GM12892 (cell line): ENCODE data around the gene NOL4L.

Experiments
- DNase-seq: peaks from one replicate; pipeline ENCODE4 v3.0.0; 2011; ENCODE audit not compliant: insufficient read length
- FAIRE-seq: peaks from 2 replicates; lab custom pipeline; 2011; peaks lifted over from hg19 to GRCh38; lab: Jason Lieb, UNC
- POLR2A ChIP-seq: IDR thresholded peaks from 2 replicates; pipeline ENCODE4 v1.6.1; 2011; ENCODE audit warnings: low read depth, low read length, control low read depth
- POLR2AphosphoS5 ChIP-seq: IDR thresholded peaks from 2 replicates; pipeline ENCODE4 v1.6.1; 2011; ENCODE audit warnings: low read depth, low read length, control low read depth
- TAF1 ChIP-seq: IDR thresholded peaks from 2 replicates; pipeline ENCODE4 v1.6.1; 2011; ENCODE audit warnings: low read depth, mild to moderate bottlenecking, control low read depth, low read length, borderline replicate concordance

NOL4L gene

DNA sequence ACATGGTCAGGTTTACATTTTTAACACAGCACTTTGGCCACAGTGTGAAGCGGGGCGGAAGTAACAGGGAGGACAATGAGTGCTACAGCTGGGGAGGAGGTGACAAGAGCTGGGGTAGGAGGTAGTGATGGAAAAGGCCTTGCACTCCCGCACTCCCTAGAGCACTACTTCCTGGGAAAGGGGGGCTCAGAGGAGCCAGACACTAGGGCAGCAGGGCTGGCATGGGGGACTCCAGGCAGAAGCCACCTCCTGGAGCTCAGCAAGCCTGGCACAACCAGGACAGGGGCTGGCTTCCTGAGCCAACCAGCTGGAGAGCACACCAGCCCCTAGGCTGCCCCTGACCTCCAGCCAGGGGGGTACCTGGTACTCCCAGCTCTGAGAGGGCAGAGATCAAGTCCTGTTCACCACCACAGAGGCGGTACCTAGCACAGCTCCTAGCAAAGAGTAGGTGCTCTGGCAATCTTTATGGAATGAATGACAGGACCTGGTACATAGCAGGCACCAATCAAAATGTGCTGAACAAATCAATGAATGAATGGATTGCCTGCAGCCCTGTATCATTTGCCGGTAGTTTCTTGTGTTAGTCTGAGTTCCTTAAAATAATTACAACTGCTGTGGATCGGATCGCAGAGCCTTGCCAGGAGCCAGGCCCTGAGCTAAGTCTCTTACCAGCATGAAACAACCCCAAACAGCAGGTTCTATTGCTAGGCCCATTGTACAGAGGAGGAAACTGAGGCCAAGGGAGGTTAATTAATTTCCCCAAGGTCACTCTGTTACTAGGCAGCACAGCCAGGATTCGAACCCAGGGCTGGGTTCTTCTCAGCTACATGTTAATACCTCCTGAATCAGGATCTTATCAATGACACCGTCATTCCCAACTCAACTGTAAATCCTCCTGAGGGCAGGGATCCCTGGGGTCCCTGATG, 15.5 kb downstream of the NOL4L start:
- no peak for DNase-seq
- FAIRE-seq, result no peak
- no peak for TF ChIP-seq POLR2AphosphoS5
- TF ChIP-seq POLR2A, result no peak
- TF ChIP-seq TAF1, result no peak

GRCh38 chr20:32569018-32569379, 16.1 kb downstream of the NOL4L start:
- DNase-seq (no peak), FAIRE-seq (no peak)
- TF ChIP-seq TAF1, result no peak
- TF ChIP-seq POLR2AphosphoS5, result no peak
- no peak for TF ChIP-seq POLR2A

GRCh38 chr20:32567384-32568178, 17.6 kb downstream of the NOL4L start:
- DNase-seq (no peak), FAIRE-seq (no peak)
- TF ChIP-seq POLR2AphosphoS5 (no peak), POLR2A (no peak), TAF1 (no peak)

DNA sequence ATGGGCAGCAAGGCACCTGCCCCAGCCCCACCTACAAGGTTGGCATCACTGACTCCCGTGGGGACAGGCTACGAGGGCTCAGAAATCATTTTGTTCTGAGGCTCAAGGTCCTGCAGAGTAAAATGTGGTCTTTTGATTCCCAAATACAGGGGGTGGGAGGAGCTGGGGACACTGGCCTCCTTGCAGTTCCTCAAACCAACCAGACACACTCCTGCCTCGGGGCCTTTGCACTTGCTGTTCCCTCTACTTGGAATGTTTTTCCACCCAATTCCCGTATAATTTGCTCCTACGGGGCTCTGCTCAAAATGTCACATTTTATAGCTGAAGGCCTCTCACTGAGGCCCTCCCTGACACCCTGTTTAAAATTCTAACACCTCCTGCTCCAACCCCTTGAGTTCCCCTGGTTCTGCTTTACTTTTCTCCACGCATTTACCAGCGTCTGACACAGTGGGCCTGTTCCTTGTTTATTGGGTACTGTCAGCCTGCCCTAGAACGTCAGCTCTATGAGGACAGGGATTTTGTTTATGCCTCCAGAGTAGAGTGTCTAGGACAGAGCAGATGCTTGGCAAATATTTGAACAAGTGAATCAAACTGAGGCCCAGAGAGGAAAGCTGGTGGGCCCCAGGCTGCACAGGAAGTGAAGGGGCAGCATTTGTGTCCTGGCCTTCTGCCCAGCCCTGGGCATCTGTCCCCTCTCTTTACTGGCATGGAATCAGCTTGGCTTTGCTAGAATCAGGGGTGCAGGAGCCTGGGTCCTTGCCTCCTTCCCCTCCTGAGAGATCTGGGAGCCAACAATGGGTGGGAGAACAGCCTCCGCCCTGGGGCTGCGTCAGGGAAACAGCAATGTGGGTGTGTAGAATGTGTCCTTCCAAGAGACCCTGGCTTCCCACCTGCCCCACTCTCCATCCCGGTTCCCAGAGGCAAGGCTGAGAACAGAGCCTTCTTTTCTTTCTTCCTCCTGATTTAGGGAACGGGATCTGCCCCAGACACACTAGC, 18.5 kb downstream of the NOL4L start:
- FAIRE-seq, result no peak
- DNase-seq, result no peak
- TF ChIP-seq POLR2AphosphoS5 (no peak), POLR2A (no peak), TAF1 (no peak)

DNA sequence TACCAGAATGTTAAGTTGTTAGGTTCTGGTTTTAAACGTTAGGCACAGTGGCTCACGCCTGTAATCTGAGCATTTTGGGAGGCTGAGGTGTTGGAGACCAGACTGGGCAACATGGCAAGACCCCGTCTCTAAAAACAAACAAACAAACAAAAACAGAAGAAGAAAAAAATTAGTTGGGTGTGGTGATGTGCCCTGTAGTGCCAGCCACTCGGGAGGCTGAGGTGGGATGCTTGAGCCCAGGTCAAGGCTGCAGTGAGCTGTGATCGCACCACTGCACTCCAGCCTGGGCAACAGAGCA, 19.4 kb downstream of the NOL4L start:
- TF ChIP-seq TAF1 (no peak), POLR2A (no peak), POLR2AphosphoS5 (no peak)
- DNase-seq (no peak), FAIRE-seq (no peak)

- DNase-seq, result no peak
- FAIRE-seq, result no peak
- TF ChIP-seq POLR2A (no peak), TAF1 (no peak), POLR2AphosphoS5 (no peak)
Measured at GRCh38 chr20:32564921-32565734, 20.0 kb downstream of the NOL4L start.

DNA sequence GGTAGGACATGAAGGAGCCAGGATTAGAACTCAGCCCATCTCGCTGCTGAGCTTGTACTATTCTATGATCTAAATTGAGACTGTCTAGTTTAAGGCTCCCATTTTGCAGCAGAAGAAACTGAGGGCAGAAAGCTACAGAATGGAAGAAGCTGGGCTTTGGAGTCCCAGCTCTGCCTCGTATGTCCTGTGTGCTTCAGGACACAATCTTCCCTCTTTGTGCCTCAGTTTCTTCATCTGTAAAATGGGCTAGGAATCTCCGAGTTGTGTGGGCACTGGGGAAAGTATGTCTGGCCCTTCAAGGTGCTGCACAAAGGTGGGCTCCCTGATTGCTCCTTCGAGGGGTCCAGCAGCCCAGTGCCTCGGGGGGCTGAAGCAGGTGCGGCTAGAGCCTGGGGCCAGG, 20.7 kb downstream of the NOL4L start:
- FAIRE-seq, result no peak
- TF ChIP-seq TAF1 (no peak), POLR2AphosphoS5 (no peak), POLR2A (no peak)
- DNase-seq, result no peak

DNA sequence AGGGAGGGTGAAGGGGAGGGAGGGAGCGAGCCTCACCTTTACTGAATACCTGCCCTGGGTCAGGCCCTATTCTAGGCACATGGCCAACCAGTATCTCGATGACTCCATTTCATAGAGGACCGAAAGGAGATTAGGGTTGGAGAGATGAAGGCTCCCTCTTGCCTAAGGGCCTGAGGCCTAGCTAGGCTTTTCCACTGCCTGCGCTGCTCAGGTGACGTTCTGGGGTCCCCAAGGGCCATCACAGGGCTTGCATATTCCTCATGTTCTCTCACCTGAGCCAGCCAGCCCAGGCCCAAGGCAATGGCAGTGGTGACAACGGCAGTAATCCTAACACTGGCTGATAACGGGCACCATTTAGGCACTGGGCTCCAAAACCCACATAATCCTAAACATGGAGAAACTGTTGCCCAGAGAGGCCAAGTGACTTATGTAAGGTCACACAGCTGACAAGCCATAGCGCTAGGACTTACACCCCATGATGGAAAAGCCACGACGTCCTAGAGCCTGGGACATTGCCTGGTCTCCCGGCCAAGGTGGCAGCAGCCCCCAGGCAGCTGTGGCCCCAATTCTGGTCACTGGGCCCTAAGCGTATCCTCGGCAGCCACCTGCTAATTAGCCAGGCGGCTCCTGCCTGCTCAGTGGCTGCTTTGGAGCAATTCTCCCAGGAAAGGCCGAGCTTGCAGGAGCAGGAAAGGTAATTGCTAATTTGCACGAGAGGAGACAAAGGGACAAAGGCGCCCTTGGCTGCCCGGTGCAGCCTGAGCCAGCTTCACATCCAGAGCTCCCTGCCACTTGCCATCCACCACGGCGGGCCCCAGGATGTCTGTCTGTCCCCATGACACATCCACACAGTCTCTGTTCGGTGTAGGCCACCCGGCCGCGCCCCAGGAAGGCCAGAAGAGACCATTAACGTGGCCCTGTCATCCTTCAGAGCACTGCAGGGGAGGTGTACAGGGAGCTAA, 21.5 kb downstream of the NOL4L start:
- DNase-seq, result no peak

GRCh38 chr20:32562495-32562911, 22.6 kb downstream of the NOL4L start:
- DNase-seq (no peak), FAIRE-seq (no peak)
- TF ChIP-seq POLR2A (no peak), TAF1 (no peak), POLR2AphosphoS5 (no peak)

More for the DNA sequence above, 21.5 kb downstream of the NOL4L start:
- TF ChIP-seq TAF1 (no peak), POLR2AphosphoS5 (no peak), POLR2A (no peak)
- FAIRE-seq, result no peak

DNA sequence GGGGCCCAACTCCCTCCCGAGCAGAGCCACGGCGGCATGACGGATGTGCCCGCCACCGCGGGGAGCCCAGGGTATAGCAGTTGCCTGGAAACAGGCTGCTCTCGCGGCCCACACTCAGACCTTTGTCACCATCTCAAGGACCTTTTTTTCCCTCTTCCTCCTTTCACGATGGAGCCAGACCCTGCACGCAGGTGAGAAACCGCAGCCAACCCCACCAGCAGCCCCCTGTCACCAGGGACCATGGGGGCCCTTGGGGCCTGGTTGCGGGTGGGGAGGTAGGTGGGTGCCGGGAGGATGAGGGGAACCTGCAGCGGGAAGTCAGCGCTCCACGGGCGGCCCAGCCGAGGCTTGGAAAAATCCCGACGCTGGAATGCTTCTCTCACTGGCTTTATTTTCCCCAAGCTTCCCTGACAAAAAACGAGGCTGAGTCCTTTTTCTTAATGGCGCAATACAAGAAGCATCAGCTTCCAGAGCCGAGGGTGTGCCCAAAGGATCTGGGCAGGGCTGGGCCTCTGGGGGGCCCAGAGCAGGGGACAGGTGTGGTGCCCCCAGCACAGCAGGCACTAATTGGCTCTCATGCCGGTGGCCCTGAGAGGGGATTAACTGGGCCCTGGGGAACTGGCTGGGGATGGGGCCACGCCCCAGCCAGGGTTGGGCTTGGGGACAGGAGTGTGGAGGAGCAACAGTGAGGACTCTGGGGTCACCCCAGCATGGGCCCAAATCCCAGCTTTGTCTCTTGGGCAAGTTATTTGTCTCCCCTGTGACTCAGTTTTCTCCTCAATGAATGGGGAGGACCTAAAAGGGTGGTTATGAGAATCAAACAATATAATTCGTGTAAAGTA, 23.9 kb downstream of the NOL4L start:
- no peak for FAIRE-seq
- TF ChIP-seq POLR2A (no peak), TAF1 (no peak), POLR2AphosphoS5 (no peak)
- no peak for DNase-seq
